Breast epithelium (tissue), 4 donors: Measurements from ENCODE around the gene CDR2L. TPM values are rescaled to one million over a fixed set of nuclear protein-coding genes. Genes with fewer than 3 reads are reported as not detected.

Source experiments
- DNase-seq, 2 donors: peaks; one replicate each; pipeline ENCODE4 v3.0.0-alpha.2; 2019; ENCODE audit warnings: low spot score in 2 of 2
- H3K27ac ChIP-seq, 2 donors: fragments of 200-600 bp; sonication (generic) in 1 of 2; one replicate each; pipeline ENCODE4 v1.5.1; 2016 to 2019; ENCODE audit warnings: mild to moderate bottlenecking in 1 of 2
- H3K27me3 ChIP-seq, 2 donors: fragments of 200-600 bp; sonication (generic) in 1 of 2; one replicate each; pipeline versions ENCODE4 v1.5.1 to v1.6.0; 2017 to 2019; ENCODE audit warnings: control low read depth in 1 of 2, mild to moderate bottlenecking in 1 of 2
- H3K36me3 ChIP-seq: fragments of 200-600 bp; one replicate; pipeline ENCODE4 v1.5.1; 2019
- H3K4me1 ChIP-seq, 2 donors: fragments of 200-600 bp; sonication (generic); one replicate each; pipeline ENCODE4 v1.5.1; 2016 to 2019; ENCODE audit warnings: control low read depth in 1 of 2
- H3K4me3 ChIP-seq, 3 donors: fragments of 200-600 bp; sonication (generic); 1 replicate in 2 of 3; 2 replicates in 1 of 3; pipeline ENCODE4 v1.5.1; 2016 to 2019; ENCODE audit warnings: mild to moderate bottlenecking in 3 of 3, moderate library complexity in 2 of 3
- H3K9me3 ChIP-seq, 2 donors: fragments of 200-600 bp; sonication (generic) in 1 of 2; one replicate each; pipeline ENCODE4 v1.5.1; 2016 to 2019; ENCODE audit warnings: control low read depth in 1 of 2
- POLR2A ChIP-seq: fragments of 450-650 bp; IDR thresholded peaks from one replicate; pipeline ENCODE4 v1.6.1; 2016; ENCODE audit warnings: antibody characterized with exemption, mild to moderate bottlenecking, moderate library complexity
- POLR2AphosphoS5 ChIP-seq, 3 donors: sonication (generic); formaldehyde crosslinking; IDR thresholded peaks; one replicate each; pipeline ENCODE4 v1.6.1; 2017; ENCODE audit warnings: antibody characterized with exemption in 3 of 3
- intact Hi-C: fragments of 100-400 bp; cut with DNase I; formaldehyde crosslinking; loops from one replicate; pipeline ENCODE4 v1.15.1; 2023; ENCODE audit warnings: low total_unique reads
- total RNA-seq, 3 donors: library from RNA; depleted of rRNA; stranded (reverse); fragments of >200 nt; gene quantifications; one replicate each; pipeline ENCODE4 v1.1.0, GENCODE V29; 2016
- TF ChIP-seq, protein P1 (sequence below), 3 donors: fragments of 450-650 bp; IDR thresholded peaks; one replicate each; pipeline ENCODE4 v1.5.1; 2016 to 2017; ENCODE audit warnings: antibody characterized with exemption in 3 of 3, mild to moderate bottlenecking in 3 of 3, moderate library complexity in 3 of 3

The CDR2L gene
- total RNA-seq, 3 donors from 2014 or later: 8.0 to 13.1 (median 9.2) TPM

DNA sequence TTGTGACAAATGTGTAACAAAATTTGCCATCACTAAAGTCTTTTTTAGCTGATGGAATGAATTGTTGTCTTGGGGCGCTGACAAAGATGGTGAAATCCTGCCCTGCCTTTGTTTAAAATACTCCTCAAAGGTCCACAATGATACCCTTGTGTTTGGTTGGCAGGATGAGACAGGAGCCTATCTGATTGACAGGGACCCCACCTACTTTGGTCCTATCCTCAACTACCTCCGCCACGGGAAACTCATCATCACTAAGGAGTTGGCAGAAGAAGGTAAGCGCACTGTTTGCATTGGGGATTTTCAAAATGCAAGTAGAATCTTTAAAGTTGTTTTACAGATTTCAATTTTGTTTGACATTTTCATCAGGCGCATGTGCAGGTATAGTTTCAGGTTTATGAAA lies 61.6 kb downstream of the CDR2L start:
- intact Hi-C loops: no loop called here
- DNase-seq: no peak
- no peaks in the 10 kb centered on the region for H3K9me3 ChIP-seq
- TF ChIP-seq POLR2AphosphoS5 (IDR thresholded peaks at IDR 0.05) (no peak), POLR2A (no peak)
- TF ChIP-seq, protein P1, sequence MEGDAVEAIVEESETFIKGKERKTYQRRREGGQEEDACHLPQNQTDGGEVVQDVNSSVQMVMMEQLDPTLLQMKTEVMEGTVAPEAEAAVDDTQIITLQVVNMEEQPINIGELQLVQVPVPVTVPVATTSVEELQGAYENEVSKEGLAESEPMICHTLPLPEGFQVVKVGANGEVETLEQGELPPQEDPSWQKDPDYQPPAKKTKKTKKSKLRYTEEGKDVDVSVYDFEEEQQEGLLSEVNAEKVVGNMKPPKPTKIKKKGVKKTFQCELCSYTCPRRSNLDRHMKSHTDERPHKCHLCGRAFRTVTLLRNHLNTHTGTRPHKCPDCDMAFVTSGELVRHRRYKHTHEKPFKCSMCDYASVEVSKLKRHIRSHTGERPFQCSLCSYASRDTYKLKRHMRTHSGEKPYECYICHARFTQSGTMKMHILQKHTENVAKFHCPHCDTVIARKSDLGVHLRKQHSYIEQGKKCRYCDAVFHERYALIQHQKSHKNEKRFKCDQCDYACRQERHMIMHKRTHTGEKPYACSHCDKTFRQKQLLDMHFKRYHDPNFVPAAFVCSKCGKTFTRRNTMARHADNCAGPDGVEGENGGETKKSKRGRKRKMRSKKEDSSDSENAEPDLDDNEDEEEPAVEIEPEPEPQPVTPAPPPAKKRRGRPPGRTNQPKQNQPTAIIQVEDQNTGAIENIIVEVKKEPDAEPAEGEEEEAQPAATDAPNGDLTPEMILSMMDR (IDR thresholded peaks at IDR 0.05): no peak
- H3K4me1 ChIP-seq: peaks cover 0 to 12% of the 10 kb centered on the region in 2 donors
- peak overlapping the region; percentile 22 to 94 for H3K27ac ChIP-seq
- no peaks in the 10 kb centered on the region for H3K27me3 ChIP-seq
- no peaks in the 10 kb centered on the region for H3K36me3 ChIP-seq
- no peak overlapping the region for H3K4me3 ChIP-seq

DNA sequence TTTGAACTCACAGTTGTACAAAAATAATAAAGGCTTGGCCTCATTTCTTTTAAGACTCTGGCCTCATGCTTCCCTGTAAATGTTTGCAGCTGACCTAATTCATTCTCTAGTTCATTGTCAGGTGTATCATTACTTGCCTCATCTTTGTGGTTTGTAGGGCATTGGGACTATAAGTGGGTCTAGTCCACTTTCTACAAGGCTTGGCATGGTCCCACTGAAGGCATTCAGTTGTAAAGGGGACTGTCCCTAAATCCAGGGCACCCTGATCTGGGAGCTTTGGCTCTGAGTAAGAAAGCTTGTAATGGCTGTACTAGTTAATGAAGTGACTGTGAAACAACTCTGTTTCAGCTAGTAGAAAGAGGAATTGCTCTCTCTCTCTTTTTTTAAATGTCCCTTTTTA lies 62.3 kb downstream of the CDR2L start:
- H3K36me3 ChIP-seq: no peaks in the 10 kb centered on the region

DNA sequence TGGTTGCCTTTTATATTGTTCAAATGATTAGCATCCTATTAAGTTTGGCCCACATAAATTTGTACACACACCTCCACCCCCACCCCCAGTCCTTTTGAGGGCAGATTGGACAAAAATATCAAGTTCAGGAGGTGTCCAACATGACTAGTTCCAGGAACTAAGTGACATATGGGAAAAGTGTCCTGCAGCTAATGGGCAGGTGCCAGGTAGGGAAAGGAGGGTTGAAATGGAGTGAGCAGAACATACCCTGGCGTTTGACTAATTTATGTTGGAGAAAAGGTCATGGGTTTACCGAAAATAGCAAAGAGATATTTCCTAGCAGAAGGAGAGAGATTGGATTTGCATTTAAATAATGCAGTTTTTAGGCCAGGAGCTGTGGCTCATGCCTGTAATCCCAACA lies 64.5 kb downstream of the CDR2L start:
- H3K36me3 ChIP-seq: no peaks in the 10 kb centered on the region

More for the DNA sequence above, 62.3 kb downstream of the CDR2L start:
- intact Hi-C loops: no loop called here
- no peak for DNase-seq
- Histone ChIP-seq H3K9me3 (no peaks in the 10 kb centered on the region), H3K27me3 (no peaks in the 10 kb centered on the region), H3K4me3 (no peak overlapping the region), H3K4me1 (peaks cover 0 to 12% of the 10 kb centered on the region in 2 donors), H3K27ac (no peak overlapping the region)
- no peak for TF ChIP-seq POLR2AphosphoS5 (IDR thresholded peaks at IDR 0.05)

More for the DNA sequence above, 64.5 kb downstream of the CDR2L start:
- Histone ChIP-seq H3K4me1 (peaks cover 0 to 12% of the 10 kb centered on the region in 2 donors), H3K27ac (no peak overlapping the region), H3K9me3 (no peaks in the 10 kb centered on the region), H3K4me3 (no peak overlapping the region), H3K27me3 (no peaks in the 10 kb centered on the region)
- intact Hi-C loops: no loop called here
- DNase-seq: no peak
- TF ChIP-seq, protein P1 (IDR thresholded peaks at IDR 0.05): no peak
- TF ChIP-seq POLR2AphosphoS5 (IDR thresholded peaks at IDR 0.05): no peak
- no peak for TF ChIP-seq POLR2A

Other genes starting within 250 kb of the CDR2L start
- gene NHERF1, start 239.0 kb upstream of the CDR2L start, total RNA-seq: 10 to 100 TPM; 15.8 to 82.8 (median 36.4) TPM
- 10 to 100 TPM; 20.6 to 41.3 (median 40.0) TPM for gene NAT9, start 211.3 kb upstream of the CDR2L start, total RNA-seq
- under 1 TPM in 1 of 3 donors, not detected in 2; 0.48 TPM for gene GRIN2C, start 127.7 kb upstream of the CDR2L start, total RNA-seq
- gene FDXR, start 114.6 kb upstream of the CDR2L start, total RNA-seq: 1 to 10 TPM; 7.3 to 9.3 (median 8.8) TPM
- under 1 TPM in 2 of 3 donors, not detected in 1; 0.33 to 0.80 TPM for gene FADS6, start 94.0 kb upstream of the CDR2L start, total RNA-seq
- not detected for gene USH1G, start 64.4 kb upstream of the CDR2L start, total RNA-seq
- gene OTOP2, start 63.4 kb upstream of the CDR2L start, total RNA-seq: under 1 TPM in 1 of 3 donors, not detected in 2; 0.33 TPM
- not detected for gene OTOP3, start 51.7 kb upstream of the CDR2L start, total RNA-seq
- gene HID1, start 14.9 kb upstream of the CDR2L start, total RNA-seq: 10 to 100 TPM in 2 of 3 donors, 1 to 10 TPM in 1; 6.1 to 46.5 (median 37.3) TPM
- gene MRPL58, start 25.0 kb downstream of the CDR2L start, total RNA-seq: 10 to 100 TPM; 38.6 to 48.6 (median 44.6) TPM
- 100 to 1,000 TPM; 190 to 268 (median 222) TPM for gene ATP5PD, start 59.3 kb downstream of the CDR2L start, total RNA-seq
- 10 to 100 TPM; 23.5 to 28.4 (median 24.6) TPM for gene KCTD2, start 59.6 kb downstream of the CDR2L start, total RNA-seq
- 10 to 100 TPM in 2 of 3 donors, 1 to 10 TPM in 1; 9.0 to 19.8 (median 18.4) TPM for gene SLC16A5, start 100.3 kb downstream of the CDR2L start, total RNA-seq
- 1 to 10 TPM; 3.4 to 6.7 (median 5.6) TPM for gene ARMC7, start 122.3 kb downstream of the CDR2L start, total RNA-seq
- gene NT5C, start 144.1 kb downstream of the CDR2L start, total RNA-seq: 100 to 1,000 TPM in 1 of 3 donors, 10 to 100 TPM in 2; 79.6 to 106 (median 91.4) TPM
- 10 to 100 TPM in 2 of 3 donors, 1 to 10 TPM in 1; 9.9 to 30.5 (median 24.9) TPM for gene JPT1, start 166.9 kb downstream of the CDR2L start, total RNA-seq
- gene SUMO2, start 195.3 kb downstream of the CDR2L start, total RNA-seq: 10 to 100 TPM; 68.8 to 78.6 (median 74.6) TPM
- gene NUP85, start 218.0 kb downstream of the CDR2L start, total RNA-seq: 10 to 100 TPM; 37.1 to 40.2 (median 37.7) TPM